LNCaP clone FGC (cell line): ENCODE data around the gene DHH.
"Not testable (repeated sequence)": the region's sequence is repeated elsewhere in the genome, so short reads cannot be mapped to it uniquely, and the experiment has no call there.

ENCODE experiments used
- DNase-seq: peaks from one replicate; pipeline ENCODE4 v3.0.0-alpha.2; 2011; ENCODE audit warnings: low read depth
- H3K4me3 ChIP-seq: 2 replicates; pipeline ENCODE4 v1.5.1; 2011; ENCODE audit warnings: mild to moderate bottlenecking, low read depth, low read length, control low read depth
- TF ChIP-seq, protein P1 (sequence below): IDR thresholded peaks from 2 replicates; pipeline ENCODE4 v1.5.1; 2012; ENCODE audit warnings: mild to moderate bottlenecking; ENCODE audit not compliant: control insufficient read depth, insufficient read depth; ENCODE audit errors: extremely low read depth

The DHH gene

DNA sequence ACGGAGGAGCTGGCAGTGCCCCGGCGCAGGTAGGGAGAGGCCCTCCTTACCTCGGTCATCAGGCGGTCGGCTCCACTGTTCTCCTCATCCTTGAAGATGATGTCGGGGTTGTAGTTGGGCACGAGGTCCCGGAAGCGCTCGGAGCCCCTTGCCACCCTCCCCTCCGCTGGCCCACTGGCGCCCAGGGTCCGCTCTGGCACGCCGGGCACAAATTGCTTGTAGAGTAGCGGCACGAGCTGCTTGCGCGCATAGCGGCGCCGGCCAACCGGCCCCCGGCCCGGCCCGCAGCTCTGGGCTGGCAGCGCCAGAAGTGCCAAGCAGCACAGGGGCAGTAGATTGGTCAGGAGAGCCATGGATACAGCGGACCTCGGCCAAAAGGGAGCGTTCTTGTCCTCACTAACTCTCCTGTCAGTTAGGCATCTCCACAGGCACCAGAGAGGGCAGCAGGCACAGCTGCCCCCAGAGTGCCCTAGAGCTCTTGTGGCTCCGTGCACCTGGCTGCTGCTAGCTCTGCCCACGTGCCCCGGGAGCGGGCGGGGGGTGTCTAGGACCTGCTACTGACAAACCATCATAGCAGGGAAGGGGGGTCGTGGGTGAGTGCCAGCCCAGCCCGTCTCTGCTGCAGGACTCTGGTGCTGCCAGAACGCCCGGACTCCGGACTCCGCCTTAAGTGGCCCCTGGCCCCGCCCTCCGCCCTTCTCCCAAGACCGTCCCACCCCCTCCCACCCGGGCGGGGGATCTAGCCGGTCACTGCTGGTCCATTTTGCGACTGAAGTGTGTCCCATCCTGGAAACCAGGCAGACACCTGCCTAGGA is at the start of gene DHH:
Gene DHH, minus strand, starts transcription at position 642 of the 815 bp plus-strand sequence. Its CDS starts 289 bp downstream, at position 353.
- no peak for DNase-seq
- no peak within 1 kb of the TSS for H3K4me3 ChIP-seq
- TF ChIP-seq, protein P1, sequence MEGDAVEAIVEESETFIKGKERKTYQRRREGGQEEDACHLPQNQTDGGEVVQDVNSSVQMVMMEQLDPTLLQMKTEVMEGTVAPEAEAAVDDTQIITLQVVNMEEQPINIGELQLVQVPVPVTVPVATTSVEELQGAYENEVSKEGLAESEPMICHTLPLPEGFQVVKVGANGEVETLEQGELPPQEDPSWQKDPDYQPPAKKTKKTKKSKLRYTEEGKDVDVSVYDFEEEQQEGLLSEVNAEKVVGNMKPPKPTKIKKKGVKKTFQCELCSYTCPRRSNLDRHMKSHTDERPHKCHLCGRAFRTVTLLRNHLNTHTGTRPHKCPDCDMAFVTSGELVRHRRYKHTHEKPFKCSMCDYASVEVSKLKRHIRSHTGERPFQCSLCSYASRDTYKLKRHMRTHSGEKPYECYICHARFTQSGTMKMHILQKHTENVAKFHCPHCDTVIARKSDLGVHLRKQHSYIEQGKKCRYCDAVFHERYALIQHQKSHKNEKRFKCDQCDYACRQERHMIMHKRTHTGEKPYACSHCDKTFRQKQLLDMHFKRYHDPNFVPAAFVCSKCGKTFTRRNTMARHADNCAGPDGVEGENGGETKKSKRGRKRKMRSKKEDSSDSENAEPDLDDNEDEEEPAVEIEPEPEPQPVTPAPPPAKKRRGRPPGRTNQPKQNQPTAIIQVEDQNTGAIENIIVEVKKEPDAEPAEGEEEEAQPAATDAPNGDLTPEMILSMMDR = no peak; the same call in 1 of the 2 replicates

DNA sequence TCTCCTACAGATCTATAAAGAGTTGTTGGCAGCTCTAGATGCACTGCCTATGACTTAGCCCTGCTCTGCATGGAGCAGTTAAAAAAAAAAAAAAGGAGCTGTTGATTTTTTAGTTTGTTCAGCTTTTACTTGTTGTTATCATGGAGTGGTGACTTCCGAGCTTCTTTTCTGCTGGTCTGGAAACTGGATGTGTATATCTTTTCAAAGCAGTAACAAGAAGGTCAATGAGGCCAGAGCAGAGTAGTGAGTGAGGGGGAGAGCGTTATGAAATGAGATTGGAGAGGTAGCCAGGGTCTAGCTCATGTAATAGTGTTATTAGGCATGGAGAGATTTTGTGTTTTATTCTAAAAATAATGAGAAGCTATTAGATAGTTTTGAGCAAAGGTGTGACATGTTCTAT is 49.8 kb upstream of the DHH start:
- H3K4me3 ChIP-seq = no peak overlapping the region
- no peak for DNase-seq
- TF ChIP-seq, protein P1 = no peak

DNA sequence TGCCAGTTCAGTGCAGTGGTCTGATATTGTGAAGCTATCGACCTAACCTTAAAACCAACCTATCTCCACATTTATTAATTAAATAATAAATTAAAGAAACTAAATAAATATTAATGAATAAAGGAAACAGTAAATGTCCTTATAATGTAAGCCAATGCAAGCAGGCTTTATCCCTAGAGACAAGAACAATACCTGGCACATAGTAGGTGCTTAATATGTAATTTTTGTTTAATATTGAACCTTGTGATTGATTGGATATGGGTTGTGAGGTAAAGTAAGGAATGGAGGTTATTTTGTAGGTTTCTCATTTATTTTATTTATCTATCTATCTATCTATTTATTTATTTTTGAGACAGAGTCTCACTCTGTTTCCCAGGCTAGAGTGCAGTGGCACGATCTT is 44.4 kb upstream of the DHH start:
- DNase-seq = no peak
- no peak overlapping the region for H3K4me3 ChIP-seq

DNA sequence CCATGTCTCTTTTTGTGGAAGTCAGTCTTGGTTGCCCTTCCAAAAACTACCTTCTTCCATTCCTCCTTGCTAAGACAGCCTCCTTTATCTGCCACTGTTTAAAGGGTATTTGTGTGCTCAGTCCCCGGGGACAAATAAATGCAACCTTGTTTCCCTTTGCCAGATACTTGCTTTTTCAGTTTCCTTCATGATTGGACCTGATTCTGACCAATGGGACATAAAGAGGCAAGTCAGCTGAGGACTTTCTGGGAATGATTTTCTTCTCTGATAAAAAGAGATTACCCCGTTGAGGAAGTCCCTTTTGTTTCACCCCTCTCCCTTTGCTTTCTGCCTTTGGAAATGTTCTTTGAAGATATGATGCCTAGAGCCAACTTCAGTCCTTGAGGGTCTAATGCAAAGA is 44.0 kb upstream of the DHH start:
- TF ChIP-seq, protein P1 = no peak
- no peak for DNase-seq
- no peak overlapping the region for H3K4me3 ChIP-seq

More for the DNA sequence above, 44.4 kb upstream of the DHH start:
- TF ChIP-seq, protein P1 = no peak

DNA sequence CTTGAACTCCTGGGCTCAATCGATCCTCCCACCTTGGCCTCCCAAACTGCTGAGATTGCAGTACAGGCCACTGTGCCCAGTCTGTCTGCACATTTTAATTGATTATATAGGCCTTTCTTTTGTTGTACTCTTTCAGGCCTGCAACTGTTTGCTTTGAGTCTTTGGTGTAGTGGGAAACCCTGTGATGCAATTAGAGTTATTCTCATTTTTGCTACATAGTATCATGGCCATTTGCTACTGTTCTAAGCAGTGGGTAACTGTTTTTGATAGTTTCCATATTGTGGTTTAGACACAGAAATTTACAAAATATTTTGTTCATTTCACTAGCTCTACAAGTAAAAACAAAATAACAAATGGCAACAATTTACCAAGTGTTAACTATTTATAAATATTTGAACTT is 42.9 kb upstream of the DHH start:
- TF ChIP-seq, protein P1 = no peak
- DNase-seq = no peak
- H3K4me3 ChIP-seq = no peak overlapping the region

DNA sequence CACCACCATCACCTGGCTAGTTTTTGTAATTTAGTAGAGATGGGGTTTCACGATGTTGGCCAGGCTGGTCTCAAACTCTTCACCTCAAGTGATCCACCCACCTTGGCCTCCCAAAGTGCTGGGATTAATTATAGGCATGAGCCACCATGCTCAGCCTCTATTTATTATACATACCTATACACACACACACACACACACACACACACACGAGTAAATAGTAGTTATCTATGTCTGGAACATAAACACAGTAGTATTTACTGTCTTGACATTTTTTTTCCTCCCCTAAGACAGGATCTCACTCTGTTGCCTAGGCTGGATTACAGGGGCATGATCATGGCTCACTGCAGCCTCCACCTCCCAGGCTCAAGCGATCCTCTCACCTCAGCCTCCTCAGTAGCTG is 42.4 kb upstream of the DHH start:
- DNase-seq, H3K4me3 ChIP-seq: not testable (repeated sequence)

DNA sequence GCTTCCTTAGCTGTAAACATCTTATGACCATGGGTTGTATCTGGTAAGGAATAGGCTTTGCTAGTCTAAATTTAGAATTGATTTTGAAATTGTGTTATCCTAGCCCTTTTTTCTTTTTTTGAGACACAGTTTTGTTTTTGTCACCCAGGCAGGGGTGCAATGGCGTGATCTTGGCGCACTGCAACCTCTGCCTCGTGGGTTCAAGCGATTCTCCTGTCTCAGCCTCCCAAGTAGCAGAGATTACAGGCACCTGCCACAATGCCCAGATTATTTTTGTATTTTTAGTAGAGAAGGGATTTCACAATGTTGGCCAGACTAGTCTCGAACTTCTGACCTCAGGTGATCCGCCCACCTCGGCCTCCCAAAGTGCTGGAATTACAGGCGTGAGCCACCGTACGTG is 39.0 kb upstream of the DHH start:
- H3K4me3 ChIP-seq = no peak overlapping the region
- no peak for DNase-seq
- TF ChIP-seq, protein P1 = no peak
